Kidney (tissue), 14 donors: ENCODE results near the gene ENOPH1. TPM values are rescaled to one million over a fixed set of nuclear protein-coding genes. Genes with fewer than 3 reads are reported as not detected.

Experiments
- DNase-seq, 5 donors: peaks; one replicate each; pipeline ENCODE4 v3.0.0-alpha.2; 2013 to 2020
- FAIRE-seq: peaks from 2 replicates; lab custom pipeline; 2012; peaks lifted over from hg19 to GRCh38; lab: Jason Lieb, UNC
- H3K27ac ChIP-seq, 2 donors: one replicate each; pipeline ENCODE4 v1.7.0; 2013; ENCODE audit warnings: low read depth in 2 of 2, low read length in 2 of 2, inconsistent platforms in 1 of 2
- H3K27me3 ChIP-seq: one replicate; pipeline ENCODE4 v1.7.1; 2013; ENCODE audit warnings: low read length, inconsistent platforms; ENCODE audit not compliant: control insufficient read depth, insufficient read depth
- H3K36me3 ChIP-seq, 3 donors: one replicate each; pipeline versions ENCODE4 v1.7.0 to v1.7.1; 2013; ENCODE audit warnings: low read length in 3 of 3, control low read depth in 1 of 3, inconsistent platforms in 1 of 3; ENCODE audit not compliant: insufficient read depth in 3 of 3, control insufficient read depth in 2 of 3
- H3K4me1 ChIP-seq, 3 donors: one replicate each; pipeline versions ENCODE4 v1.7.0 to v1.7.1; 2013; ENCODE audit warnings: low read length in 3 of 3, inconsistent platforms in 1 of 3, low read depth in 1 of 3; ENCODE audit not compliant: control insufficient read depth in 2 of 3, insufficient read depth in 2 of 3
- H3K4me3 ChIP-seq, 3 donors: one replicate each; pipeline versions ENCODE4 v1.7.0 to v1.8.1; 2013; ENCODE audit warnings: low read length in 3 of 3, control low read depth in 1 of 3, inconsistent platforms in 1 of 3
- H3K9ac ChIP-seq, 3 donors: one replicate each; pipeline versions ENCODE4 v1.7.0 to v1.7.1; 2013; ENCODE audit warnings: low read length in 3 of 3, control low read depth in 1 of 3, inconsistent platforms in 1 of 3
- H3K9me3 ChIP-seq, 3 donors: one replicate each; pipeline versions ENCODE4 v1.7.0 to v1.7.1; 2013; ENCODE audit warnings: low read length in 3 of 3, control low read depth in 1 of 3, inconsistent platforms in 1 of 3; ENCODE audit not compliant: control insufficient read depth in 2 of 3, insufficient read depth in 1 of 3
- intact Hi-C: fragments of 100-400 bp; cut with DNase I; formaldehyde crosslinking; loops from one replicate; pipeline ENCODE4 v1.11.1; 2022
- polyA plus RNA-seq: library from polyadenylated mRNA; stranded (reverse); fragments of 350-450 nt; fragmentation: Illumina TruSeq; extraction: RNeasy Lipid Tissue Mini Kit (QIAGEN cat#74804); gene quantifications from one replicate; pipeline ENCODE4 v1.2.3, GENCODE V29; 2014; ENCODE audit warnings: low read depth, low replicate concordance; ENCODE audit not compliant: insufficient read depth
- total RNA-seq: library from RNA; stranded (reverse); fragmentation: NEBNext Ultra II Directional; extraction: Animal tissue kit (Norgen Biotek cat#: 25700); gene quantifications from one replicate; pipeline ENCODE4 v1.2.1, GENCODE V29; 2021
- TF ChIP-seq, protein P1 (sequence below): IDR thresholded peaks from 3 replicates; pipeline ENCODE4 v1.5.1; 2012; ENCODE audit warnings: mild to moderate bottlenecking, moderate library complexity, borderline replicate concordance; ENCODE audit not compliant: insufficient read depth; ENCODE audit errors: extremely low read depth
- donor health status: control.
- donor health status: control.
- donor health status: control.
- donor health status: control.
- donor health status: control.
- donor health status: DM: yes; HTN: yes; CAD: no.
- donor health status: Normal renal cell carcinoma (clear cell type).

ENOPH1 gene
- total and polyA plus RNA-seq, 2 donors from 2014 or later, result 30.3 to 36.0 TPM

DNA sequence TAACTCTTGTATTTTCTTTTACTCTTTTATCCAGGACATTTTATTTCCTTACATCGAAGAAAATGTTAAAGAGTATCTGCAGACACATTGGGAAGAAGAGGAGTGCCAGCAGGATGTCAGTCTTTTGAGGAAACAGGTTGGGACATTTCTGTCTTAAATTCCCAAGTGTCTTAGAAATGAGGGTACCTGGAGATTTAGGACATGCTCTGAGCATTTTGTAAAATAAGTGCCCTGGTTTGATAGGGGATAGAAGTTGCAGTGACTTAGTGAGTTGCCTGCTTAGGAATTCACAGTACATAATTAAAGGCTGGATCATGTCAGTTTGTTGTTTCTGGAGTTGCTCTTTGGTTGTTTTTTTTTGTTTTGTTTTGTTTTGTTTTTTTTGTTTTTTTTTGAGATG is 17.5 kb downstream of the ENOPH1 start:
- no peak for DNase-seq

DNA sequence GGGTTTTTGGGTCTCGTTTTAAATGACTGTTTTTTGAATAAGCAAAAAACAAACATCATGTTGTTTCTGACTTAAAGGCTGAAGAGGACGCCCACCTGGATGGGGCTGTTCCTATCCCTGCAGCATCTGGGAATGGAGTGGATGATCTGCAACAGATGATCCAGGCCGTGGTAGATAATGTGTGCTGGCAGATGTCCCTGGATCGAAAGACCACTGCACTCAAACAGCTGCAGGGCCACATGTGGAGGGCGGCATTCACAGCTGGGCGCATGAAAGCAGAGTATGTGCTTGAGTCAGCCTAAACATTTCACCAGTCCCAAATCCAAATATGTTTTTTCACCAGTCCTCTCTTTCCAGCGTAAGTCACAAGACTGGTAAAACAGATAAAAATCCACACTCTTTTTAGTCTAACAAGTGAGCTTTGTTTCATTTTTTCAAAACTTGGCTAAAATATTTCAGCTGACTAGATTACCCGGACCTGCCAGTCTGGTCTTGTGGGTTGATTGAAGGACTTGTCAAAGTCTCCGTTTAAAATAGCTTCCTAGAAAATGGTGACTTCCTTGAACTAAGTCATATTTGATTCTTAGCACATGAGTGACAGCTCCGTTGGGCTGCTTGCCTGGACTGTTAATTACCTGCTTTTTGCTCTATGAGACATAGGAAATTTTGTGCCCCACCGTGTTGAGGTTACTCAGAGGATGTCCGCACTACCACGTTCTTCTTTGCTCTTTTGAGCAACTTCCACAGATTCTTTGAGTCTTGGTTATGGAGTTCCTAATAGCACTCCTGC is 20.8 kb downstream of the ENOPH1 start:
- Histone ChIP-seq H3K4me1 (no peaks in the 10 kb centered on the region), H3K9me3 (no peaks in the 10 kb centered on the region), H3K27ac (no peak overlapping the region), H3K27me3 (no peaks in the 10 kb centered on the region), H3K9ac (no peak overlapping the region), H3K4me3 (no peak overlapping the region), H3K36me3 (peaks cover 4 to 11% (median 6%) of the 10 kb centered on the region in 3 donors)
- intact Hi-C loops, result no loop called here
- TF ChIP-seq, protein P1, sequence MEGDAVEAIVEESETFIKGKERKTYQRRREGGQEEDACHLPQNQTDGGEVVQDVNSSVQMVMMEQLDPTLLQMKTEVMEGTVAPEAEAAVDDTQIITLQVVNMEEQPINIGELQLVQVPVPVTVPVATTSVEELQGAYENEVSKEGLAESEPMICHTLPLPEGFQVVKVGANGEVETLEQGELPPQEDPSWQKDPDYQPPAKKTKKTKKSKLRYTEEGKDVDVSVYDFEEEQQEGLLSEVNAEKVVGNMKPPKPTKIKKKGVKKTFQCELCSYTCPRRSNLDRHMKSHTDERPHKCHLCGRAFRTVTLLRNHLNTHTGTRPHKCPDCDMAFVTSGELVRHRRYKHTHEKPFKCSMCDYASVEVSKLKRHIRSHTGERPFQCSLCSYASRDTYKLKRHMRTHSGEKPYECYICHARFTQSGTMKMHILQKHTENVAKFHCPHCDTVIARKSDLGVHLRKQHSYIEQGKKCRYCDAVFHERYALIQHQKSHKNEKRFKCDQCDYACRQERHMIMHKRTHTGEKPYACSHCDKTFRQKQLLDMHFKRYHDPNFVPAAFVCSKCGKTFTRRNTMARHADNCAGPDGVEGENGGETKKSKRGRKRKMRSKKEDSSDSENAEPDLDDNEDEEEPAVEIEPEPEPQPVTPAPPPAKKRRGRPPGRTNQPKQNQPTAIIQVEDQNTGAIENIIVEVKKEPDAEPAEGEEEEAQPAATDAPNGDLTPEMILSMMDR, result no peak
- DNase-seq (no peak), FAIRE-seq (no peak)

More for the DNA sequence above, 17.5 kb downstream of the ENOPH1 start:
- Histone ChIP-seq H3K4me3 (no peak overlapping the region), H3K36me3 (peaks cover 4 to 11% (median 6%) of the 10 kb centered on the region in 3 donors), H3K9ac (no peak overlapping the region), H3K27me3 (no peaks in the 10 kb centered on the region), H3K4me1 (no peaks in the 10 kb centered on the region), H3K27ac (no peak overlapping the region), H3K9me3 (no peaks in the 10 kb centered on the region)
- TF ChIP-seq, protein P1, result no peak
- intact Hi-C loops, result no loop called here
- no peak for FAIRE-seq

DNA sequence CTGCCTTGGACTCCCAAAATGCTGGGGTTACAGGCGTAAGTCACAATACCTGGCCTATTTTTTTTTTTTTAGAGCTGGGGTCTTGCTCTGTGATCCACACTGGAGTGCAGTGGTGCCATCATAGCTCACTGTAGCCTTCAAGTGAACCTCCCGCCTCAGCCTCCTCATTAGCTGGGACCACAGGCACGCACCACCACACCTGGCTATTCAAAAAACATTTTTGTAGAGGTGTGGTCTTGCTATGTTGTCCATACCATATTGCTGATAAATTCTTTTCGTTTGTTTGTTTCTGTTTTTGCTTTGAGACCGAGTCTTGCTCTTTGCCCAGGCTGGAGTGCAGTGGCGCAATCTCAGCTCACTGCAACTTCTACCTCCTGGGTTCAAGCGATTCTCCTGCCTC is 21.6 kb downstream of the ENOPH1 start:
- H3K27me3 ChIP-seq, result no peaks in the 10 kb centered on the region
- H3K9me3 ChIP-seq, result no peaks in the 10 kb centered on the region
- DNase-seq (no peak), FAIRE-seq (no peak)
- no peaks in the 10 kb centered on the region for H3K4me1 ChIP-seq
- H3K9ac ChIP-seq, result no peak overlapping the region
- intact Hi-C loops, result no loop called here
- H3K27ac ChIP-seq, result no peak overlapping the region
- no peak overlapping the region for H3K4me3 ChIP-seq
- TF ChIP-seq, protein P1, result no peak
- H3K36me3 ChIP-seq, result peaks cover 6 to 11% (median 9%) of the 10 kb centered on the region in 3 donors
